Parathyroid adenoma (tissue), 2 donors: ENCODE data around the gene REXO2.

ENCODE experiments used
- H2AFZ ChIP-seq: fragments of 300-600 bp; sonication (generic); one replicate; pipeline ENCODE4 v1.7.0; 2017; ENCODE audit warnings: antibody characterized with exemption, mild to moderate bottlenecking
- H3K27ac ChIP-seq: fragments of 300-600 bp; sonication (generic); one replicate; pipeline ENCODE4 v1.7.0; 2017
- H3K27me3 ChIP-seq: fragments of 300-600 bp; sonication (generic); one replicate; pipeline ENCODE4 v1.7.0; 2017; ENCODE audit warnings: low read length; ENCODE audit not compliant: control insufficient read depth, insufficient read depth
- H3K36me3 ChIP-seq: fragments of 300-600 bp; sonication (generic); one replicate; pipeline ENCODE4 v1.7.0; 2017; ENCODE audit warnings: low read length; ENCODE audit not compliant: control insufficient read depth, insufficient read depth
- H3K4me1 ChIP-seq: fragments of 300-600 bp; sonication (generic); one replicate; pipeline ENCODE4 v1.7.0; 2017; ENCODE audit warnings: control low read depth
- H3K4me2 ChIP-seq: fragments of 300-600 bp; sonication (generic); one replicate; pipeline ENCODE4 v1.7.0; 2017; ENCODE audit warnings: low read length
- H3K4me3 ChIP-seq: fragments of 300-600 bp; sonication (generic); one replicate; pipeline ENCODE4 v1.7.0; 2017; ENCODE audit warnings: low read depth, low read length
- H3K79me2 ChIP-seq: fragments of 300-600 bp; sonication (generic); one replicate; pipeline ENCODE4 v1.7.0; 2017; ENCODE audit warnings: control low read depth
- H3K9ac ChIP-seq: fragments of 300-600 bp; sonication (generic); one replicate; pipeline ENCODE4 v1.7.0; 2017; ENCODE audit warnings: mild to moderate bottlenecking
- H3K9me3 ChIP-seq: fragments of 300-600 bp; sonication (generic); one replicate; pipeline ENCODE4 v1.7.0; 2017; ENCODE audit warnings: low read length; ENCODE audit not compliant: control insufficient read depth
- CTCF ChIP-seq: fragments of 300-600 bp; sonication (generic); IDR thresholded peaks from one replicate; pipeline ENCODE4 v1.7.0; 2017; ENCODE audit warnings: antibody characterized with exemption, mild to moderate bottlenecking
- donor health status: primary hyperparathyroidism.

REXO2 gene

GRCh38 chr11:114426280-114426679, 13.0 kb upstream of the REXO2 start:
- Histone ChIP-seq H2AFZ (no peak overlapping the region), H3K27ac (no peak overlapping the region), H3K4me1 (no peaks in the 10 kb centered on the region), H3K36me3 (no peaks in the 10 kb centered on the region), H3K79me2 (no peaks in the 10 kb centered on the region), H3K9ac (no peak overlapping the region), H3K4me3 (no peak overlapping the region), H3K4me2 (no peak overlapping the region), H3K27me3 (no peaks in the 10 kb centered on the region), H3K9me3 (no peaks in the 10 kb centered on the region)
- no peak for TF ChIP-seq CTCF

- Histone ChIP-seq H3K27me3 (no peaks in the 10 kb centered on the region), H3K27ac (no peak overlapping the region), H3K4me3 (no peak overlapping the region), H3K79me2 (no peaks in the 10 kb centered on the region), H3K9me3 (no peaks in the 10 kb centered on the region), H3K4me1 (no peaks in the 10 kb centered on the region), H3K4me2 (no peak overlapping the region), H3K9ac (no peak overlapping the region), H3K36me3 (no peaks in the 10 kb centered on the region), H2AFZ (no peak overlapping the region)
- no peak for TF ChIP-seq CTCF
Observed at GRCh38 chr11:114430290-114430689, 9.0 kb upstream of the REXO2 start.

- Histone ChIP-seq H3K36me3 (no peaks in the 10 kb centered on the region), H3K27me3 (no peaks in the 10 kb centered on the region), H3K4me3 (no peak overlapping the region), H2AFZ (no peak overlapping the region), H3K9me3 (no peaks in the 10 kb centered on the region), H3K79me2 (no peaks in the 10 kb centered on the region), H3K27ac (no peak overlapping the region), H3K4me1 (peaks cover 3% of the 10 kb centered on the region), H3K9ac (no peak overlapping the region), H3K4me2 (no peak overlapping the region)
- no peak for TF ChIP-seq CTCF
Observed at GRCh38 chr11:114432893-114433292, 6.4 kb upstream of the REXO2 start.

GRCh38 chr11:114433376-114433775, 5.9 kb upstream of the REXO2 start:
- H3K79me2 ChIP-seq: no peaks in the 10 kb centered on the region
- no peaks in the 10 kb centered on the region for H3K9me3 ChIP-seq
- H3K4me1 ChIP-seq: peaks cover 5% of the 10 kb centered on the region
- no peak for TF ChIP-seq CTCF
- H3K4me3 ChIP-seq: no peak overlapping the region
- no peaks in the 10 kb centered on the region for H3K27me3 ChIP-seq
- H3K4me2 ChIP-seq: no peak overlapping the region
- H3K9ac ChIP-seq: no peak overlapping the region
- H3K27ac ChIP-seq: no peak overlapping the region
- H2AFZ ChIP-seq: no peak overlapping the region
- H3K36me3 ChIP-seq: no peaks in the 10 kb centered on the region

- H3K27me3 ChIP-seq: no peaks in the 10 kb centered on the region
- TF ChIP-seq CTCF: no peak
- no peaks in the 10 kb centered on the region for H3K9me3 ChIP-seq
- peak overlapping the region; percentile 47 for H3K4me2 ChIP-seq
- H3K9ac ChIP-seq: no peak overlapping the region
- peak overlapping the region; percentile 97 for H3K4me3 ChIP-seq
- H3K27ac ChIP-seq: peak overlapping the region; percentile 86
- no peaks in the 10 kb centered on the region for H3K36me3 ChIP-seq
- H3K4me1 ChIP-seq: peaks cover 9% of the 10 kb centered on the region
- no peaks in the 10 kb centered on the region for H3K79me2 ChIP-seq
- peak overlapping the region; percentile 89 for H2AFZ ChIP-seq
Observed at GRCh38 chr11:114438303-114438702, 964 bp upstream of the REXO2 start.
